Astrocyte of the cerebellum (primary cell): ENCODE measurements around the gene PLEKHA1.

Experiments used
- DNase-seq: peaks from one replicate; pipeline ENCODE4 v3.0.0-alpha.2; 2011; ENCODE audit warnings: low read depth
- H3K4me3 ChIP-seq: 2 replicates; pipeline ENCODE4 v1.5.1; 2011; ENCODE audit warnings: mild to moderate bottlenecking, low read depth, low read length, moderate library complexity
- in situ Hi-C: cut with HindIII; loops from 2 replicates; pipeline ENCODE4 v1.10.0; 2017; ENCODE audit warnings: low sequenced_read_pairs
- TF ChIP-seq, protein P1 (sequence below): IDR thresholded peaks from 2 replicates; pipeline ENCODE4 v1.5.1; 2012; ENCODE audit warnings: low read length, low read depth, moderate library complexity, mild to moderate bottlenecking; ENCODE audit errors: missing control alignments

PLEKHA1 gene

GRCh38 chr10:122458693-122459092 is 84.2 kb downstream of the PLEKHA1 start:
- in situ Hi-C loops = no loop called here
- TF ChIP-seq, protein P1, sequence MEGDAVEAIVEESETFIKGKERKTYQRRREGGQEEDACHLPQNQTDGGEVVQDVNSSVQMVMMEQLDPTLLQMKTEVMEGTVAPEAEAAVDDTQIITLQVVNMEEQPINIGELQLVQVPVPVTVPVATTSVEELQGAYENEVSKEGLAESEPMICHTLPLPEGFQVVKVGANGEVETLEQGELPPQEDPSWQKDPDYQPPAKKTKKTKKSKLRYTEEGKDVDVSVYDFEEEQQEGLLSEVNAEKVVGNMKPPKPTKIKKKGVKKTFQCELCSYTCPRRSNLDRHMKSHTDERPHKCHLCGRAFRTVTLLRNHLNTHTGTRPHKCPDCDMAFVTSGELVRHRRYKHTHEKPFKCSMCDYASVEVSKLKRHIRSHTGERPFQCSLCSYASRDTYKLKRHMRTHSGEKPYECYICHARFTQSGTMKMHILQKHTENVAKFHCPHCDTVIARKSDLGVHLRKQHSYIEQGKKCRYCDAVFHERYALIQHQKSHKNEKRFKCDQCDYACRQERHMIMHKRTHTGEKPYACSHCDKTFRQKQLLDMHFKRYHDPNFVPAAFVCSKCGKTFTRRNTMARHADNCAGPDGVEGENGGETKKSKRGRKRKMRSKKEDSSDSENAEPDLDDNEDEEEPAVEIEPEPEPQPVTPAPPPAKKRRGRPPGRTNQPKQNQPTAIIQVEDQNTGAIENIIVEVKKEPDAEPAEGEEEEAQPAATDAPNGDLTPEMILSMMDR = no peak
- H3K4me3 ChIP-seq = no peak overlapping the region
- no peak for DNase-seq

DNA sequence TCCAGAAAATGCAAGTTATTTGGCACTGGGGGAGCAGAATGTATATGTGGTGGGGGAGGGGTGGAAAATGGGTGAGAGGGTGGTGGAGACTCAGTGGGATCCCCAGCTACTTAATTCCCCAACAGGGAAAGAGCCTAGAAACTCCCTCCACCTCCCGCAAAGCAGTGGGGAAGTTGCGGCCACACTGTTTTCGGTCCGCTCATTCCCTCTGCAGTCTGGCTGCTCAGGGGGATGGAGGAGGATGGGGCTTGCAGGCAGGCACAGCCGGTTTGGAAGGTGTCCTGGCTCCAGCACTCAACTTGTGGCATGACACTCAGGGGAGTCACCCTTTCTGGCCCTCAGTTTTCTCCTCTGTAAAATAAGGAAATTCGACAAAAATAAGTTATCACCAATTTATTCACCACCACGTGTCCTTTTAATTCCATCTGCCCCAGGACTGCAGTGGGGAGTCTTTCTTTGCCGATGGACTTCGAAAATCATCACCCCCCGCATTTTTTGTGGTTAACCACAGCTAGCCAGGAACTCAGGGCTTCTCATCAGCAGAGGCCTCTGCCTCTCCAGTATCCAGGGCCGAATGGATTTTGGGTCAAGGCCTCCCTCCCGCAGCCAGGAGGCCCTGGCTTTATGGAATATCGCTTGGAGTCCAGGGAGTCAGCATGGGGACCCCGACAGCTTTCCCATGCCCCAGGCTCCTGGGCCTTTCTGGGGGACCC is 85.2 kb downstream of the PLEKHA1 start:
- H3K4me3 ChIP-seq = no peak overlapping the region
- TF ChIP-seq, protein P1 = no peak
- peak; percentile 54 for DNase-seq
- in situ Hi-C loops = no loop called here

GRCh38 chr10:122460891-122461293 is 86.4 kb downstream of the PLEKHA1 start:
- TF ChIP-seq, protein P1 = no peak
- no peak for DNase-seq
- in situ Hi-C loops = no loop called here
- H3K4me3 ChIP-seq = peak overlapping the region; percentile 63

DNA sequence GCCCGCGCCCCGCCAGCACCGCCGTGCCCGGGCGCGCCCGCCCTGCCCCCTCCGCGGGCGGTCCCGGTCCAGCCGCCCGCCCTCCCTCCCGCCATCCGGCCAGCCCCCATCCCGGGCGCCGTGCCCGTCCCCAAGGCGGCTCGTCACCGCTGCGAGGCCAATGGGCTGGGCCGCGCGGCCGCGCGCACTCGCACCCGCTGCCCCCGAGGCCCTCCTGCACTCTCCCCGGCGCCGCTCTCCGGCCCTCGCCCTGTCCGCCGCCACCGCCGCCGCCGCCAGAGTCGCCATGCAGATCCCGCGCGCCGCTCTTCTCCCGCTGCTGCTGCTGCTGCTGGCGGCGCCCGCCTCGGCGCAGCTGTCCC is 86.8 kb downstream of the PLEKHA1 start, which contains the start of gene HTRA1:
Gene HTRA1 (plus strand): TSS at position 187 of the 362 bp plus-strand sequence. CDS start 100 bp downstream, at position 287.
- DNase-seq = no peak
- in situ Hi-C loops = no loop called here
- TF ChIP-seq, protein P1 = no peak
- H3K4me3 ChIP-seq = peak within 1 kb of the TSS; percentile 63

DNA sequence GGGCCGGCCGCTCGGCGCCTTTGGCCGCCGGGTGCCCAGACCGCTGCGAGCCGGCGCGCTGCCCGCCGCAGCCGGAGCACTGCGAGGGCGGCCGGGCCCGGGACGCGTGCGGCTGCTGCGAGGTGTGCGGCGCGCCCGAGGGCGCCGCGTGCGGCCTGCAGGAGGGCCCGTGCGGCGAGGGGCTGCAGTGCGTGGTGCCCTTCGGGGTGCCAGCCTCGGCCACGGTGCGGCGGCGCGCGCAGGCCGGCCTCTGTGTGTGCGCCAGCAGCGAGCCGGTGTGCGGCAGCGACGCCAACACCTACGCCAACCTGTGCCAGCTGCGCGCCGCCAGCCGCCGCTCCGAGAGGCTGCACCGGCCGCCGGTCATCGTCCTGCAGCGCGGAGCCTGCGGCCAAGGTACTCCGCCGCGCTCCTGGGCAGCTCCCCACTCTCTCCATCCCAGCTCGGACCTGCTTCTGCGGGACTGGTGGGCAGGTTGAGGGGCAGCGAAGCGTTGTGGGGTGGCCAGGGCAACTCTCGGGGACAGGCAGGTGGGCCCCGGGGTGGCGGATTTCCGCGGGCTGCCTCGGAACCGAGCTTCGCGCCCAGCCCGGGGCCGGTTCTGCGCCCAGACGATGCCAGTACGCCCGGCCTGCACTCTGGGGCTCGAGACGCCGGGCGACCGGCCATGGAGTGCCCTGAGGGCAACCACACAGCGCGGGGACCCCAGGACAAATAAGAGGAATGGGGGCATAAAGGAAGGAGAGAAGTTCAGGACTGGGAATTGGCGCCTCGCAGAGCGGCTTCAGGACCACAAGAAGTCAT is 87.4 kb downstream of the PLEKHA1 start:
- TF ChIP-seq, protein P1 = no peak
- H3K4me3 ChIP-seq = peak overlapping the region; percentile 63
- DNase-seq = no peak
- in situ Hi-C loops = no loop called here

GRCh38 chr10:122462533-122463465 is 88.3 kb downstream of the PLEKHA1 start:
- peak overlapping the region; percentile 63 for H3K4me3 ChIP-seq
- in situ Hi-C loops = no loop called here
- no peak for DNase-seq
- TF ChIP-seq, protein P1 = no peak
